Breast epithelium (tissue), 3 donors: ENCODE results near the gene KLK15.

Experiments
- CTCF ChIP-seq, 3 donors: fragments of 450-650 bp; IDR thresholded peaks; one replicate each; pipeline ENCODE4 v1.5.1; 2016 to 2017; ENCODE audit warnings: antibody characterized with exemption in 3 of 3, mild to moderate bottlenecking in 3 of 3, moderate library complexity in 3 of 3
- POLR2A ChIP-seq: fragments of 450-650 bp; IDR thresholded peaks from one replicate; pipeline ENCODE4 v1.6.1; 2016; ENCODE audit warnings: antibody characterized with exemption, mild to moderate bottlenecking, moderate library complexity

GRCh38 chr19:50821622-50822021, 11.8 kb downstream of the KLK15 start:
- no peak for TF ChIP-seq CTCF (IDR thresholded peaks at IDR 0.05)
- TF ChIP-seq POLR2A = no peak
